Measurements from ENCODE around the gene GCAT.
"Not testable (repeated sequence)": the region's sequence is repeated elsewhere in the genome, so short reads cannot be mapped to it uniquely, and the experiment has no call there.

Gene GCAT

DNA sequence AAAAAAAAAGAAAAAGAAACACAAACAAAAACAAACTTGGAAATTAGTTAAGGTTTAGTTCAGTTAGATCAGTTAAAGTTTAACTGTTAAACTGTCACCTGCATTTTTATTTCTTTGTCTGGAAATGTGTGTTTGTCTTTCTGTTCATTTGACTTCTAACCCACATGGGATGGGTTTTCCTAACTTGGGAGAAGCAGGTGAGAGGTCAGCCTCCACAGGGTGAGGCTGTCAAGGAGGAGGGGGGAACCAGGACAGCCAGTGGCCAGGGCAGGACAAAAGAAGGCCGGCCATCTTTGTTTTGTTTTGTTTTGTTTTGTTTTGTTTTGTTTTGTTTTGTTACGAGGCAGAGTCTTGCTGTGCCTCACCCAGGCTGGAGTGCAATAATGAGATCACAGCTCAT, 13.4 kb upstream of the GCAT start:
- no peak for DNase-seq (ENCODE audit: low read depth in 1 of 2, low spot score in 1 of 2)
- TF ChIP-seq JUND (IDR thresholded peaks at IDR 0.05; ENCODE audit: low read depth) = no peak
- in situ Hi-C loops (cut with HindIII; ENCODE audit: low pct_unique_long_range_greater_than_20kb, low sequenced_read_pairs) = no loop called here

- DNase-seq (ENCODE audit: low read depth in 1 of 2, low spot score in 1 of 2) = no peak
- no peak for TF ChIP-seq JUND (IDR thresholded peaks at IDR 0.05; ENCODE audit: low read depth)
- in situ Hi-C loops (cut with HindIII; ENCODE audit: low pct_unique_long_range_greater_than_20kb, low sequenced_read_pairs) = no loop called here
These were observed 11.7 kb upstream of the GCAT start for GRCh38 chr22:37796079-37796478.

DNA sequence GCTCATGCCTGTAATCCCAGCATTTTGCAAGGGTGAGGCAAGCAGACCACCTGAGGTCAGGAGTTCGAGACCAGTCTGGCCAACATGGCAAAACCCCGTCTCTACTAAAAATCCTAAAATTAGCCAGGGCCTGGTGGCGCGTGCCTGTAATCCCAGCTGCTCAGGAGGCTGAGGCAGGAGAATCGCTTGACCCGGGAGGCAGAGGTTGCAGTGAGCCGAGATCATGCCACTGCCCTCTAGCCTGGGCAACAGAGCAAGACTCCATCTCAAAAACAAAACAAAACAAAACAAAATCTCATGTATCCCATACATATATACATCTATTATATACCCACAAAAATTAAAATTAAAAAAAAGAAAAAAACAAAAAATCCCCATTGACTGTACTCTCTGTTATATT, 10.5 kb upstream of the GCAT start:
- in situ Hi-C loops (cut with HindIII; ENCODE audit: low pct_unique_long_range_greater_than_20kb, low sequenced_read_pairs); DNase-seq (ENCODE audit: low read depth in 1 of 2, low spot score in 1 of 2): not testable (repeated sequence)

DNA sequence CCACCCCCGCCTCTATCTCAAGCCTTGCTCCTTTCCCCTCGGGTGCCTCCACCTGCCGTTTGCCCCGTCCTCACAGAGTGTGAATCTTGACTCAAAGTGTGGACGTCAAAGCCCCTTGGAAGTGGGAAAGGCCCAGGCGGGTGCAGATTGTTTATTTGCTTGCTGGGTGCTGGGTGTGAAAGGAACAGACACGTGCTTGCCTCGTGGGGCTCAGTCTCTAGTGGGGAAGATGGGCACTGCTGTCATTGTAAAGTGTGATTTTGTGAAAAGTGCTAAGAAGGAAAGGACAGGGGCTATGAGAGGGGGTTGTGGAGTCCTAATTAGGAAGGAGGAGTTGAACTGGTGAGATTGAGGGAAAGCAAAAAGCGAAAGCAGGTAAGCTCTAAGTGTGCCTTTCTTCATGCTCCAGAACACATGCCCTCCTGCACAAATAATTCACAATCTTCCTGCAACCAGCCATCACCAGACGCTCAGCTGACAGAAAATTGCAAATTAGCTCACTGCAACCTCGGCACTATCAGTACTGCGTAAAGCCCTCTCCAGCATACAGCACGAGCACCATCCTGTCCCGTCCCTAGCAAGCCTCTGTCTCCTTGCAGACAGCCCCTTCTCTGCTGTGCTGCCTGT, 9.7 kb upstream of the GCAT start:
- in situ Hi-C loops (cut with HindIII; ENCODE audit: low pct_unique_long_range_greater_than_20kb, low sequenced_read_pairs) = no loop called here
- no peak for DNase-seq (ENCODE audit: low read depth in 1 of 2, low spot score in 1 of 2)

DNA sequence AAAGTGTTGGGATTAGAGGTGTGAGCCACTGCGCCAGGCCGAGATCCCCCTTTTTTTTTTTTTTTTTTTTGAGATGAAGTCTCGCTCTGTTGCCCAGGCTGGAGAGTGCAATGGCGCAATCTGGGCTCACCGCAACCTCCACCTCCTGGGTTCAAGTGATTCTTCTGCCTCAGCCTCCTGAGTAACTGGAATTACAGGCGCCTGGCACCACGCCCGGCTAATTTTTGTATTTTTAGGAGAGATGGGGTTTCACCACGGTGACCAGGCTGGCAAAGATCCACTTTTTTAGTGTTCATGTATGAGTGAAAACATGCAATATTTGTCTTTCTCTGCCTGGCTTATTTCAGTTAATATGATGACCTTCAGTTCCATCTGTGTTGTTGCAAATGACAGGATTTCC, 7.8 kb upstream of the GCAT start:
- in situ Hi-C loops (cut with HindIII; ENCODE audit: low pct_unique_long_range_greater_than_20kb, low sequenced_read_pairs); DNase-seq (ENCODE audit: low read depth in 1 of 2, low spot score in 1 of 2): not testable (repeated sequence)

More for the DNA sequence above, 9.7 kb upstream of the GCAT start:
- TF ChIP-seq JUND (IDR thresholded peaks at IDR 0.05; ENCODE audit: low read depth) = no peak

DNA sequence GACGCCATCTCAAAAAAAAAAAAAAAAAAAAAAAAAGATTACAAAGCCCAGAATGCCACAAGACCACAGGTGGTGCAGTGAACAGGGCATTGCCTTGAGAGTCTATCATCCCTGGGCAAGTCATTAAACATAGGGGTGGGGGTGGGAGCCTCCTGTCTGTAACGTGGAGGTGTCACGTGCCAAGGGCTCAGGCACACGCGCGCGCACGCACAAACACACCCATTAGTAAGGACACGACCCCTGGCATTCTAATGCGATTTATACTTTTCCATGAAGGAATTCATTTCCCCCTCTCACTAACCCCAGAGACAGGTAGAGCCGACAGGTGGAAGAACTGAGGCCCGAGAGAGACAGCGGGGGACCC, 5.8 kb upstream of the GCAT start:
- in situ Hi-C loops (cut with HindIII; ENCODE audit: low pct_unique_long_range_greater_than_20kb, low sequenced_read_pairs) = no loop called here
- DNase-seq (ENCODE audit: low read depth in 1 of 2, low spot score in 1 of 2) = peak in 1 of 2 experiments; percentile 54
- TF ChIP-seq JUND (IDR thresholded peaks at IDR 0.05; ENCODE audit: low read depth) = no peak

GRCh38 chr22:37802310-37803194, 5.2 kb upstream of the GCAT start:
- peak in 1 of 2 experiments; percentile 56 for DNase-seq (ENCODE audit: low read depth in 1 of 2, low spot score in 1 of 2)
- in situ Hi-C loops (cut with HindIII; ENCODE audit: low pct_unique_long_range_greater_than_20kb, low sequenced_read_pairs) = no loop called here
- TF ChIP-seq JUND (IDR thresholded peaks at IDR 0.05; ENCODE audit: low read depth) = no peak

DNA sequence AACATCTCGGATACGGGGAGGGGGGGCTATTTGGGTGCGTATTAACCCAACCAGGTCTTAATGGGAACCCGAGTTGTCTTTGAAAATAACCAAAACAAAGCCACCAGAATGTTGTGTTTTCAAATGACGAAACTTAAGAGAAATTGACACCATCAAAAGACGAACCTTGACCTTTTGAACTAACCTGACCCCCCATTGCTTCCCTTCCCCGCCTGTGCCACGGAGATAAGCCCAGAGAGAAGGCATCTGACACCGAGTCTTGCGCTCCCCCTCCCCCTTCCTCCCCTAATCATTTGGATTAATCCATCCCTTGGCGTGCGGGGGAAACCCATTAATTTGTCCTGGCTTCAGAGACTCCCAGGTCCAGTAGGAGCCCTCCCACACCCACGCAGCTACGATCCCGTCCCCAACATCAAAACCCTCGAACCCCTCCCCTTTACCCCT, 4.5 kb upstream of the GCAT start:
- in situ Hi-C loops (cut with HindIII; ENCODE audit: low pct_unique_long_range_greater_than_20kb, low sequenced_read_pairs) = no loop called here
- TF ChIP-seq JUND (IDR thresholded peaks at IDR 0.05; ENCODE audit: low read depth) = no peak
- no peak for DNase-seq (ENCODE audit: low read depth in 1 of 2, low spot score in 1 of 2)

GRCh38 chr22:37803639-37804351, 3.9 kb upstream of the GCAT start:
- no peak for DNase-seq (ENCODE audit: low read depth in 1 of 2, low spot score in 1 of 2)
- TF ChIP-seq JUND (IDR thresholded peaks at IDR 0.05; ENCODE audit: low read depth) = no peak
- in situ Hi-C loops (cut with HindIII; ENCODE audit: low pct_unique_long_range_greater_than_20kb, low sequenced_read_pairs) = no loop called here

GRCh38 chr22:37804352-37804880, 3.3 kb upstream of the GCAT start:
- no peak for DNase-seq (ENCODE audit: low read depth in 1 of 2, low spot score in 1 of 2)
- in situ Hi-C loops (cut with HindIII; ENCODE audit: low pct_unique_long_range_greater_than_20kb, low sequenced_read_pairs) = no loop called here
- no peak for TF ChIP-seq JUND (IDR thresholded peaks at IDR 0.05; ENCODE audit: low read depth)

GRCh38 chr22:37804881-37805809, 2.6 kb upstream of the GCAT start:
- in situ Hi-C loops (cut with HindIII; ENCODE audit: low pct_unique_long_range_greater_than_20kb, low sequenced_read_pairs) = no loop called here
- no peak for TF ChIP-seq JUND (IDR thresholded peaks at IDR 0.05; ENCODE audit: low read depth)
- DNase-seq (ENCODE audit: low read depth in 1 of 2, low spot score in 1 of 2) = peak; percentile 77 to 91

- no peak for TF ChIP-seq JUND (IDR thresholded peaks at IDR 0.05; ENCODE audit: low read depth)
- DNase-seq (ENCODE audit: low read depth in 1 of 2, low spot score in 1 of 2) = no peak
- in situ Hi-C loops (cut with HindIII; ENCODE audit: low pct_unique_long_range_greater_than_20kb, low sequenced_read_pairs) = no loop called here
These were observed 1.9 kb upstream of the GCAT start for GRCh38 chr22:37805810-37806277.
